ENCODE results near the gene NLRP11.
"Not testable (repeated sequence)": the region's sequence is repeated elsewhere in the genome, so short reads cannot be mapped to it uniquely, and the experiment has no call there.

Gene NLRP11

GRCh38 chr19:55778331-55778730 lies 53.5 kb downstream of the NLRP11 start:
- TF ChIP-seq, protein P1, sequence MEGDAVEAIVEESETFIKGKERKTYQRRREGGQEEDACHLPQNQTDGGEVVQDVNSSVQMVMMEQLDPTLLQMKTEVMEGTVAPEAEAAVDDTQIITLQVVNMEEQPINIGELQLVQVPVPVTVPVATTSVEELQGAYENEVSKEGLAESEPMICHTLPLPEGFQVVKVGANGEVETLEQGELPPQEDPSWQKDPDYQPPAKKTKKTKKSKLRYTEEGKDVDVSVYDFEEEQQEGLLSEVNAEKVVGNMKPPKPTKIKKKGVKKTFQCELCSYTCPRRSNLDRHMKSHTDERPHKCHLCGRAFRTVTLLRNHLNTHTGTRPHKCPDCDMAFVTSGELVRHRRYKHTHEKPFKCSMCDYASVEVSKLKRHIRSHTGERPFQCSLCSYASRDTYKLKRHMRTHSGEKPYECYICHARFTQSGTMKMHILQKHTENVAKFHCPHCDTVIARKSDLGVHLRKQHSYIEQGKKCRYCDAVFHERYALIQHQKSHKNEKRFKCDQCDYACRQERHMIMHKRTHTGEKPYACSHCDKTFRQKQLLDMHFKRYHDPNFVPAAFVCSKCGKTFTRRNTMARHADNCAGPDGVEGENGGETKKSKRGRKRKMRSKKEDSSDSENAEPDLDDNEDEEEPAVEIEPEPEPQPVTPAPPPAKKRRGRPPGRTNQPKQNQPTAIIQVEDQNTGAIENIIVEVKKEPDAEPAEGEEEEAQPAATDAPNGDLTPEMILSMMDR (IDR thresholded peaks at IDR 0.05) = no peak
- no peak overlapping the region for H3K4me3 Mint-ChIP-seq
- DNase-seq = no peak
- H3K27me3 Mint-ChIP-seq (ENCODE audit: low read depth, poor library complexity) = peaks cover 5% of the 10 kb centered on the region
- peaks cover 84% of the 10 kb centered on the region for H3K9me3 Mint-ChIP-seq
- H3K27ac Mint-ChIP-seq = no peak overlapping the region
- no peaks in the 10 kb centered on the region for H3K4me1 Mint-ChIP-seq
- H3K36me3 Mint-ChIP-seq (ENCODE audit: low read depth) = no peaks in the 10 kb centered on the region

- Mint-ChIP-seq H3K27me3 (ENCODE audit: low read depth, poor library complexity) (peaks cover 5% of the 10 kb centered on the region), H3K4me3 (no peak overlapping the region), H3K27ac (no peak overlapping the region), H3K36me3 (ENCODE audit: low read depth) (no peaks in the 10 kb centered on the region), H3K9me3 (peaks cover 76% of the 10 kb centered on the region), H3K4me1 (no peaks in the 10 kb centered on the region)
- TF ChIP-seq, protein P1 (IDR thresholded peaks at IDR 0.05) = no peak
- DNase-seq = no peak
Observed at GRCh38 chr19:55777528-55777927, 54.3 kb downstream of the NLRP11 start.

GRCh38 chr19:55769632-55770031 lies 62.2 kb downstream of the NLRP11 start:
- not testable (repeated sequence) for DNase-seq; H3K27me3 Mint-ChIP-seq (ENCODE audit: low read depth, poor library complexity); H3K4me1 Mint-ChIP-seq; H3K36me3 Mint-ChIP-seq (ENCODE audit: low read depth); H3K4me3 Mint-ChIP-seq; H3K27ac Mint-ChIP-seq
- peaks cover 46% of the 10 kb centered on the region for H3K9me3 Mint-ChIP-seq

DNA sequence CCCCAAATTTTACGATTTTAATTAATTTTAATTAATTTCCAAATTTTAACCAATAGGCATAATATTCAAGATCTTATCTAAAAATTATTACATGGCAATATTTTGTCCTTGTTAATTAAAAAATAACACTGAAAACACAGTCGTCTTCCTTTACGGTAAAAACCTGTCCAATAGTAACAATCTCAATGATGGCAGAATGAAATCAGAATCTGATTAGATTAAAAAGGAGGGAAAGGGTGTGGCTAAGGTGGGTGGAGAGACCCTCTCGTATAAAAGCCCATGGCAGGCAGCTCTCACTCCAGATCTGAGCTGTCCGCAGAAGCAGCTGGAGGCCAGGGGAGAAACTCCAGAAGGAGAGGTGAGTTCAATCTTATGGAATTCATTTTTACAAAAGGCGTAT lies 63.0 kb downstream of the NLRP11 start, which contains the start of gene RFPL4AL1:
TSS of gene RFPL4AL1 (plus strand) at position 301 of the 400 bp plus-strand sequence. CDS start 2,687 bp downstream, outside the sequence.
- not testable (repeated sequence) for H3K36me3 Mint-ChIP-seq (ENCODE audit: low read depth); H3K4me3 Mint-ChIP-seq
- H3K9me3 Mint-ChIP-seq = peaks cover 45% of the 10 kb centered on the region

GRCh38 chr19:55766466-55766865 lies 65.3 kb downstream of the NLRP11 start:
- Mint-ChIP-seq H3K9me3 (peaks cover 53% of the 10 kb centered on the region), H3K27ac (no peak overlapping the region)
- TF ChIP-seq, protein P1 (IDR thresholded peaks at IDR 0.05) = no peak

More for the DNA sequence above, 63.0 kb downstream of the NLRP11 start, which contains the start of gene RFPL4AL1:
- H3K27me3 Mint-ChIP-seq (ENCODE audit: low read depth, poor library complexity); H3K27ac Mint-ChIP-seq; DNase-seq; H3K4me1 Mint-ChIP-seq: not testable (repeated sequence)

GRCh38 chr19:55758797-55759196 lies 73.0 kb downstream of the NLRP11 start, which contains the start of gene RFPL4A:
Gene RFPL4A (plus strand): TSS chr19:55759097. CDS start chr19:55761801, 2,704 bp downstream.
- H3K27ac Mint-ChIP-seq; H3K4me3 Mint-ChIP-seq; H3K27me3 Mint-ChIP-seq (ENCODE audit: low read depth, poor library complexity); H3K4me1 Mint-ChIP-seq; DNase-seq; H3K36me3 Mint-ChIP-seq (ENCODE audit: low read depth): not testable (repeated sequence)
- H3K9me3 Mint-ChIP-seq = peaks cover 72% of the 10 kb centered on the region

More at GRCh38 chr19:55766466-55766865, 65.3 kb downstream of the NLRP11 start:
- Mint-ChIP-seq H3K36me3 (ENCODE audit: low read depth) (no peaks in the 10 kb centered on the region), H3K27me3 (ENCODE audit: low read depth, poor library complexity) (no peaks in the 10 kb centered on the region), H3K4me3 (no peak overlapping the region), H3K4me1 (no peaks in the 10 kb centered on the region)
- DNase-seq = no peak

DNA sequence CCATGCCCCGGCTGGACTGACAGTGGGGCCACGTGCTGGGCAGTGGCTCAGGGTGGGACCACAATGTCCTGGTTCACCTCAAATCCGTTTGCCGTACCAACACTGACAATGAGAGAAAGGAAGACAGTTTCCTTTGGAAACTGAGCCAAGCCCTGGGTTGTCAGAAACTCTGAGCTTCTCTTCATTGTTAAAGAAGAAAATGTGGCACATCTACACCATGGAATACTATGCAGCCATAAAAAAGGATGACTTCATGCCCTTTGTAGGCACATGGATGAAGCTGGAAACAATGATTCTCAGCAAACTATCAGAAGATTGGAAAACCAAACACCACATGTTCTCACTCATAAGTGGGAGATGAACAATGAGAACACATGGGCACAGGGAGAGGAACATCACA lies 75.0 kb downstream of the NLRP11 start:
- peaks cover 83% of the 10 kb centered on the region for H3K9me3 Mint-ChIP-seq
- DNase-seq; H3K4me1 Mint-ChIP-seq; H3K4me3 Mint-ChIP-seq; H3K27ac Mint-ChIP-seq; H3K36me3 Mint-ChIP-seq (ENCODE audit: low read depth); H3K27me3 Mint-ChIP-seq (ENCODE audit: low read depth, poor library complexity): not testable (repeated sequence)

- TF ChIP-seq, protein P1 (IDR thresholded peaks at IDR 0.05) = no peak
- Mint-ChIP-seq H3K36me3 (ENCODE audit: low read depth) (no peaks in the 10 kb centered on the region), H3K27ac (no peak overlapping the region), H3K9me3 (peaks cover 82% of the 10 kb centered on the region), H3K27me3 (ENCODE audit: low read depth, poor library complexity) (no peaks in the 10 kb centered on the region), H3K4me3 (no peak overlapping the region), H3K4me1 (no peaks in the 10 kb centered on the region)
- no peak for DNase-seq
Observed at GRCh38 chr19:55753401-55753800, 78.4 kb downstream of the NLRP11 start.
